CD1c-positive myeloid dendritic cell (primary cell): Measurements from ENCODE around the gene PLEKHA3.
A peak's percentile ranks its signal among the peaks of the same experiment; 100 is the strongest.

Experiments used
- DNase-seq: peaks from one replicate; pipeline ENCODE4 v3.0.0-alpha.2; 2016; ENCODE audit errors: extremely low spot score

The PLEKHA3 gene

GRCh38 chr2:178478439-178479274, 1.6 kb upstream of the PLEKHA3 start, which contains the start of gene FKBP7:
TSS of gene FKBP7 (minus strand) at chr2:178478600. CDS start at chr2:178478499, 101 bp downstream.
- DNase-seq: peak; percentile 93

- DNase-seq: no peak
These were observed 1.0 kb upstream of the PLEKHA3 start for GRCh38 chr2:178479275-178479616.

- no peak for DNase-seq
These were observed 465 bp upstream of the PLEKHA3 start for GRCh38 chr2:178479758-178480226.

GRCh38 chr2:178482437-178482836, 2.2 kb downstream of the PLEKHA3 start:
- no peak for DNase-seq

GRCh38 chr2:178484245-178485041, 4.2 kb downstream of the PLEKHA3 start:
- DNase-seq: no peak

- no peak for DNase-seq
These were observed 5.1 kb downstream of the PLEKHA3 start for GRCh38 chr2:178485356-178485755.

- DNase-seq: no peak
These were observed 11.4 kb downstream of the PLEKHA3 start for GRCh38 chr2:178491612-178492011.

- no peak for DNase-seq
These were observed 15.8 kb downstream of the PLEKHA3 start for GRCh38 chr2:178496049-178496448.

- DNase-seq: no peak
These were observed 17.9 kb downstream of the PLEKHA3 start for GRCh38 chr2:178498137-178498536.

GRCh38 chr2:178499640-178500039, 19.4 kb downstream of the PLEKHA3 start:
- DNase-seq: no peak

GRCh38 chr2:178502751-178503150, 22.5 kb downstream of the PLEKHA3 start:
- DNase-seq: no peak

- DNase-seq: no peak
These were observed 25.8 kb downstream of the PLEKHA3 start for GRCh38 chr2:178506101-178506500.

GRCh38 chr2:178506524-178506923, 26.3 kb downstream of the PLEKHA3 start:
- no peak for DNase-seq

GRCh38 chr2:178506949-178507348, 26.7 kb downstream of the PLEKHA3 start:
- no peak for DNase-seq

GRCh38 chr2:178508646-178509045, 28.4 kb downstream of the PLEKHA3 start:
- no peak for DNase-seq

GRCh38 chr2:178510384-178510783, 30.1 kb downstream of the PLEKHA3 start:
- no peak for DNase-seq

- DNase-seq: no peak
These were observed 32.2 kb downstream of the PLEKHA3 start for GRCh38 chr2:178512484-178512883.

GRCh38 chr2:178513876-178514275, 33.6 kb downstream of the PLEKHA3 start:
- DNase-seq: no peak

- no peak for DNase-seq
These were observed 34.4 kb downstream of the PLEKHA3 start for GRCh38 chr2:178514664-178515063.

- DNase-seq: no peak
These were observed 37.2 kb downstream of the PLEKHA3 start for GRCh38 chr2:178517496-178517895.

- DNase-seq: no peak
These were observed 41.3 kb downstream of the PLEKHA3 start for GRCh38 chr2:178521304-178522150.
